PFSK-1 (cell line): Measurements from ENCODE around the gene COL18A1.

Experiments used
- SIN3A ChIP-seq: IDR thresholded peaks from 2 replicates; pipeline ENCODE4 v1.6.1; 2012; ENCODE audit warnings: mild to moderate bottlenecking, low read length, moderate library complexity, borderline replicate concordance; ENCODE audit not compliant: insufficient read depth
- TAF1 ChIP-seq: IDR thresholded peaks from 2 replicates; pipeline ENCODE4 v1.6.1; 2012; ENCODE audit warnings: low read length, control low read depth, borderline replicate concordance; ENCODE audit not compliant: insufficient read depth
- TF ChIP-seq, protein P1 (sequence below), 2 experiments: IDR thresholded peaks; 2 replicates each; pipeline versions ENCODE4 v1.6.1 to v1.8.0; 2011 to 2012; ENCODE audit warnings: low read depth in 2 of 2, low read length in 2 of 2, control low read depth in 1 of 2, inconsistent platforms in 1 of 2, mild to moderate bottlenecking in 1 of 2, moderate library complexity in 1 of 2; ENCODE audit not compliant: insufficient read depth in 1 of 2

DNA sequence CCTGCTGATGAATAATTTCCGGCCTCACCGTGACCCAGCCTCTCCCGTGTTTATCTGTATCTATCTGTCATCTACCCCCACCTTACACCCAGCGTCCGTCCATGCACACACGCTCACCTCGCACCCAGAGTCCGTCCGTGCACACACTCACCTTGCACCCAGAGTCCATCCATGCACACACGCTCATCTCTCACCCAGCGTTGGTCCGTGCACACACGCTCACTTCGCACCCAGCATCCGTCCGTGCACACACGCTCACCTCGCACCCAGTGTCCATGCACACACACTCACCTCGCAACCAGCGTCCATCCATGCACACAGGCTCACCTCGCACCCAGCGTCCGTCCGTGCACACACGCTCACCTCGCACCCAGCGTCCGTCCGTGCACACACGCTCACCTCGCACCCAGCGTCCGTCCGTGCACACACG lies 25.0 kb upstream of the COL18A1 start:
- TF ChIP-seq SIN3A, result no peak
- TF ChIP-seq, protein P1, sequence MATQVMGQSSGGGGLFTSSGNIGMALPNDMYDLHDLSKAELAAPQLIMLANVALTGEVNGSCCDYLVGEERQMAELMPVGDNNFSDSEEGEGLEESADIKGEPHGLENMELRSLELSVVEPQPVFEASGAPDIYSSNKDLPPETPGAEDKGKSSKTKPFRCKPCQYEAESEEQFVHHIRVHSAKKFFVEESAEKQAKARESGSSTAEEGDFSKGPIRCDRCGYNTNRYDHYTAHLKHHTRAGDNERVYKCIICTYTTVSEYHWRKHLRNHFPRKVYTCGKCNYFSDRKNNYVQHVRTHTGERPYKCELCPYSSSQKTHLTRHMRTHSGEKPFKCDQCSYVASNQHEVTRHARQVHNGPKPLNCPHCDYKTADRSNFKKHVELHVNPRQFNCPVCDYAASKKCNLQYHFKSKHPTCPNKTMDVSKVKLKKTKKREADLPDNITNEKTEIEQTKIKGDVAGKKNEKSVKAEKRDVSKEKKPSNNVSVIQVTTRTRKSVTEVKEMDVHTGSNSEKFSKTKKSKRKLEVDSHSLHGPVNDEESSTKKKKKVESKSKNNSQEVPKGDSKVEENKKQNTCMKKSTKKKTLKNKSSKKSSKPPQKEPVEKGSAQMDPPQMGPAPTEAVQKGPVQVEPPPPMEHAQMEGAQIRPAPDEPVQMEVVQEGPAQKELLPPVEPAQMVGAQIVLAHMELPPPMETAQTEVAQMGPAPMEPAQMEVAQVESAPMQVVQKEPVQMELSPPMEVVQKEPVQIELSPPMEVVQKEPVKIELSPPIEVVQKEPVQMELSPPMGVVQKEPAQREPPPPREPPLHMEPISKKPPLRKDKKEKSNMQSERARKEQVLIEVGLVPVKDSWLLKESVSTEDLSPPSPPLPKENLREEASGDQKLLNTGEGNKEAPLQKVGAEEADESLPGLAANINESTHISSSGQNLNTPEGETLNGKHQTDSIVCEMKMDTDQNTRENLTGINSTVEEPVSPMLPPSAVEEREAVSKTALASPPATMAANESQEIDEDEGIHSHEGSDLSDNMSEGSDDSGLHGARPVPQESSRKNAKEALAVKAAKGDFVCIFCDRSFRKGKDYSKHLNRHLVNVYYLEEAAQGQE (IDR thresholded peaks at IDR 0.05; ENCODE audit: insufficient read depth in 1 of 2, low read depth in 2 of 2, low read length in 2 of 2), result no peak
- TF ChIP-seq TAF1, result no peak
